HG03354 (cell line): Measurements from ENCODE around the gene CCDC3.
"Not testable (repeated sequence)": the region's sequence is repeated elsewhere in the genome, so short reads cannot be mapped to it uniquely, and the experiment has no call there.

Experiments
- ATAC-seq: cut with Tn5 transposase; IDR thresholded peaks from one replicate; pipeline ENCODE4 v1.9.1; 2021; ENCODE audit warnings: mild to moderate bottlenecking; ENCODE audit not compliant: unreplicated experiment, poor library complexity, severe bottlenecking

CCDC3 gene

DNA sequence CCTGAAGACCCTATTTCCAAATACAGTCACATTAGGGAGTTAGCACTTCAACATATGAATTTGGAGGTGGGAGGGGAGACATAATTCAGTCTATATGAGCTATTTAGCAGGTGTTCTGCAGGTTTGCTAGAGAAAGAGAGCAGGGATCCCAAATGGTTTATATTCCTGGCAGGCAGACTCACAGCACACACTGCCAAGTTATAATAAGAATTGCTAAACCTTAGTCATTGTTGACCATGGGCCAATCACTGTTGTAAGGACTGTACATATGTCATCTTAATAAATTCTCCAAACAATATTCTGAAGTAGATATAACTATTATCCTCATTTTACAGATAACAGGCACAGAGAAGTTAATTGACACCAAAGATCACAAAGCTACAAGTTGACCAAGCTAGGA lies 1.5 kb upstream of the CCDC3 start:
- ATAC-seq = no peak

DNA sequence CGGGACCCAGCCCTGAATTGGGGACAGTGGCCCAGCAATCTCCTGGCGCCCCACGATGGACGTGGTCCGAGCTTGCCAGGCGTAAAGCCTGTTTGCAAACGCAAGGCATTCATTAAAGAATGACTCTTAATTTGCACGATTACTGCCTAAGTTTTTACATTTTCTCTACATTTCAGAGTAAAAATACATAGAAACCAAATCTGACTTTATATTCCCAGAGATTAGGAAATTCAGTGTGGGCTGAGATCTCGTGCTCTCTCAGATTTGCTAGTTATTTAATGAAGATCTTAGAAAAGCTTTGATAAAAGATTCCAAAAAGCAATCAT lies 337 bp upstream of the CCDC3 start:
- no peak for ATAC-seq

DNA sequence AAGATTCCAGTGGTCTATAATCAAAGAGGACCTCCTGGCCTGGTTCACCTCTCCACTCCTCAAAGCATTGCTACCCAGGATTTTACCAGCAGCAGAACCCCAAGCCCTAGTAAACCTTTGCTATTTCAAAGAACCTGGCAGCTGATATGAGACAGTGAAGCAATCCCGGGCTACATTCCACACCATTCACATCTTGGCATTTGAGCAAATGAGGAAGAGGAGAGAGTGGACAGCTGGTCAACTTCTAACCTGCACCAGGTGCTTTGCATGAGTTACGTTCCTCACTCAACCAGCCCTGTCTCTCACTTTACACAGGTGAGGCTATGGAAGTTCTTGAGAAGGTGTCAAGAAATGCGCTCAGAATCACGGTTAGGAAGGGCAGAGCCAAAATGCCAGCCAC lies 1.1 kb downstream of the CCDC3 start:
- no peak for ATAC-seq

DNA sequence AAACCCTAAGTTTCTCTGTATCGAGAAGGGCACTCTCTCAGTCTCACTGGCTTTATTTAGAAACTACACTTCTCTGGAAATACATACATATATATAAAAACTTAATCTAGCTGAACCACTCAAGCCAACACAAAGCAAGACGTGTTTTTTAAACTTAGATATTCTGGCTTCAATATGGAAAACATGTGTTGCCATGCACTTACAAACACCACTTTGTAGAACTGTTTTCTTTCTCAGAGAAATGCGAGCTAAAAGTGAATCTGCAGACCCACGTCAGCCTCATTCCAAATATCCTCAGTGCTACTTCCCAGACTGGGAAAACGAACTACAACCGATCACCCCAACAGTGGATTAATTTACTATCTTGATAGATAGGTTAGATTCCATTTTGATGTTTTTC lies 1.7 kb downstream of the CCDC3 start:
- no peak for ATAC-seq

DNA sequence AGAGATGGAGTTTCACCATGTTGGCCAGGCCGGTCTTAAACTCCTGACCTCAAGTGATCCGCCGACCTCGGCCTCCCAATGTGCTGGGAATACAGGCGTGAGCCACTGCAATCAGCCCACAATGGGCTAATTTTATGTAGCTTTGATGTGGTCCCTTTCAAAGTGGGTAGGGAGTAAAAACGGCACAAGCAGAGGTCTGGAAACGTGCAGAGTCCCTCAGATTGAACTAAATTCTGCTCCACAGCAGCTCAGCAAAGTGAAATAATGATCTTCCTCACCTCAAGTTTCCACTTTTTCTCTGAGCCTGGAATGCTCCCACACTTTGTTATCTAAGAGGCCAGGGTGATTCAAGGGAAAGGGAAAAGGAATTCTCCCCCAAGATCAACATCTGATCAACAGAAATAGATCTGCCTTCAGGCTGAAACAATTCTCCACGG lies 6.1 kb downstream of the CCDC3 start:
- ATAC-seq = no peak

DNA sequence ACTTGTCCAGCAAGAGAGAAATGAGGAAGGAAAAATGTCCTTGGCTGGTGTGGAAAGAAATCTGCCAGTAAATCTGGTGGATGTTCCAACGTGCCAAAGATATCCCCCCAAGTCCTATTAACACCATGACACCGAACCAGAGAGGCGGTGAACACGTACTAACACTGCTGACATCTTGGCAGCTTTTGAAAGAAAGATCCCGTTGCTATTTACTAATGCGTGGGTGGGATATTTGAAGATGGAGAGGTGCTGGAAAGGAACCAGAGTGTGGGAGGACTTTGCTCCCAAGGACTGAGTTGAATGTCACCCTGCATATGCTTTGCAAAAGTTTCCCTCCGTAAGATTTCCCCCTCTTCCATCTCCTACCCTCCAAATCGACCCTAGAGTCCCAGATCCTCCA lies 7.9 kb downstream of the CCDC3 start:
- ATAC-seq = no peak

DNA sequence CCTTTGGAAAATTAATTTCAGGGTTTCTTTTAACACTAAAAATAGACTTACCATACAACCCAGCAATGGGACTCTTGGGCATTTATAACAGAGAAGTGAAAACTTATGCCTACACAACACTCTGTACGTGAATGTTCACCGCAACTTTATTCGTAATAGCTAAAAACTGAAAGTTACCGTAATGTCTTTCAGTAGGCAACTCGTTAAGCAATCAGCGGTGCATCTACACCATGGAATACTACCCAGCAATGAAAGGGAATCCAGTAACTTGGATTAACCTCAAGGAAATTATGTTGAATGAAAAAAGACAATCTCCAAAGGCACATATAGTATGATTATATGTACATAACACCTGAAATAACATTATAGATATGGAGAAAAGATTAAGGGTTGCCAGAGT lies 16.2 kb downstream of the CCDC3 start:
- no peak for ATAC-seq

DNA sequence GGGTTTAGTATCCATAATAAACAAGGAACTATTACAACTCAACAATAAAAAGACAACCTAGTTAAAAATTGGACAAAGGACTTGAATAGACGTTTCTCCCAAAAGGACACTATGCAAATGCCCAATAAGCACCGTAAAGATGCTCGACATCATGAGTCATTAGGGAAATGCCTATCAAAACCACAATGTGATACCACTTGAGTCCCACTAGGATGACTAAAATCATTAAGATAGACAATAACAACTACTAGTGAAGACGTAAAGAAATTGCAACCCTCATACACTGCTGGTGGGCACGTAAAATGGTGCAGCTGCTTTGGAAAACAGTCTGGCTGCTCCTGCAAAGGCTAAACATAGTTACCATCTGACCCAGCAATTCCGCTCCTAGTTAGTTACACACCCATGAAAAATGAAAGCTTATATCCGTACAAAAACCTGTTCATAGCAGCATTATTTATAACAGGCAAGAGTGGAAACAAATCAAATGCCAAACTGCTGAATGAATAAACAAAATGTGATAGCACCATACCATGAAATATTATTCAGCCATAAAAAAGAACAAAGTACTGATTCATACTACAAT lies 17.3 kb downstream of the CCDC3 start:
- ATAC-seq = no peak

DNA sequence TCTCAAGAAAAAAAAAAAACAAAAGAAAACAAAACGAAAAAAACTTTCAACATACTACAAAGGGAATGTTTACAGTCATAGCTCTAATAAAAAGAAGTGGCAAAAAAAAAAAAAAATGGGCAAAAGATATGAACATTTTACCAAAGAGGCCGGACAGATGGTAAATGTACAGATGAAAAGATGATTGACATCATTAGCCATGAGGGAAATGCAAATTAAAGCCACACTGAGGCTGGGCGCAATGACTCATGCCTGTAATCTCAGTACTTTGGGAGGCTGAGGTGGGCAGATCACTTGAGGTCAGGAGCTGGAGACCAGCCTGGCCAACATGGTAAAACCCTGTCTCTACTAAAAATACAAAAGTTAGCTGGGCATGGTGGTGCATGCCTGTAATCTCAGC lies 17.9 kb downstream of the CCDC3 start:
- ATAC-seq = not testable (repeated sequence)

DNA sequence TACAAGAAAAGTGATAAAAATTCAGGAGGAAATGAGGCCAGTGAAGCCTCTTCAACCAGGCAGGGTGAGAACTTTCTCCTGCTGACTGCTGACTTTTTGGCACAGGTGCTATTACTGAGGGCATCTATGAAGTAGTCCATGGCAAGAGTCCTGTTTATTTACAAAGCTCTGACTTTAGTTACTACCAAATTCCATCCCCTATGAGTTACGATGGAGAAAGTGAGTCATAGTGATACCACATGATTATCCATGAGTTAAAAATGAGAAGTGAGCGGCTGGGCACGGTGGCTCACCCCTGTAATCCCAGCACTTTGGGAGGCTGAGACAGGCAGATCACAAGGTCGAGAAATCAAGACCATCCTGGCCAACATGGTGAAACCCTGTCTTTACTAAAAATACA lies 19.9 kb downstream of the CCDC3 start:
- ATAC-seq = no peak

DNA sequence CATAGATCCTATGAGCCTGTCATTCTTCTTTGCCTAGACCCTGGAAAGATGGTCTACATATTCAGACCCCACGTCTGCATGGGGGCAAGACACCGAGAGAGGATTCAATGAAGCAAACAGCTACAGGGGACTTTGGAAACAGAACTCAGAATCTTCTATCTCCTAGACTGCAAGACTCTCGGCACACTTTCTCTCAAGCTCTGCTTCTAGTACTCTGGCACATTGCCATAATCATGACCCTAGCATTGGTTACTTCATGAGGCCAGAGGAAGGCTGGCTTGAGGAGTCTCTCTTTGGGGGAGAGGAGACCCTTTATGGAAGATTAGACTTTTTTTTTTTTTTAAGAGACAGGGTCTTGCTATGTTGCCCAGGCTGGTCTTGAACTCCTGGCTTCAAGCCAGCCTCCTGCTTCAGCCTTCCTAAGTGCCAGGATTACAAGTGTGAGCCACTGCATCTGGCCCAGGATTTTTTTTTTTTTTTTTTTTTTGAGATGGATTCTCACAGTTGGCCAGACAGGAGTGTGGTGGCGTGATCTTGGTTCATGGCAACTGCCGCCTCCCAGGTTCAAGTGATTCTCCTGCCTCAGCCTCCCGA lies 20.7 kb downstream of the CCDC3 start:
- ATAC-seq = no peak

DNA sequence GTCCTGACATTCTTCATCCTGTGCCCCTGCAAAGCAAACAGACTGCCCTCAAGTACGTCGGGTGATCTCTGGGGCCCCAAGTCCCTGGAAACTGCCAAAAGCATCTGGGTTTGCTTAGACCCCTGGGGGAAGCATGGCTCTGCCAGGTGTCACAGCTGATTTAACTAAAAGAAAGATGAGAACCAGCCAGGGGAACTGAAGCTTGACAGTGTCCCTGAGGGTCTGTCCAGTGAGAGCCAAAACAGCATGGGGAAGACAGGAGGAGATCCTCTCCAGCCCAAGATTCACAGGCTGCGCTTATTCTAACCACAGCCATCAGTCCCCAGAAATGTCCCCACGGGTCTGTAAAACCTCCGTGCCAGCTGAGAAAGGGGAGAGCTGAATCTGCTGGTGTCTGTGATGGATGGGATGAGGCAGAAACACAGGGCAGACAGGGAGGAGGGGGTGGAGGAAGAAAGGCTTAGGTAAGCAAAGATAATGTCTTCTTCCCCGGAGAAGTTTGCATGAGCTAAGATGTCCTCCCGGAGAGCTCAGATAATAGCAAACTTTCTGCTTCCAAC lies 21.3 kb downstream of the CCDC3 start:
- ATAC-seq = no peak

DNA sequence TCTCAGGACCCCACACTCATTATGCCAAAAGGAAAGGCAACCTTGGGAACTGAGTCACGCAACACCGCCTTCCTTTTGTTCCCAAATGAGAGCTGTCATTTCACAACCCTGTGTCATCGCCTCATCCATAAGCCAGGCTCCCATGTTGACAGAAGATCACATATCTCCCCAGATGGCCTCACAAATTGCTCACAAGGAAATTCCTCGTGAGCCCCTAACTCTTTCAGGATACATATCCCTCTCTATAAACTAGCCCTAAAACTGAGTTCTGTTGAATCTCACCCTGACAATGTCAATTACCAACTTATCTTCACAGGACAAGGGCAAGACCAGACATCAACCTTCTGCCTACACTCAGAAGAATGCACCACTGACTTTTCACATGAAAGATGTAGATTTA lies 22.6 kb downstream of the CCDC3 start:
- ATAC-seq = no peak

DNA sequence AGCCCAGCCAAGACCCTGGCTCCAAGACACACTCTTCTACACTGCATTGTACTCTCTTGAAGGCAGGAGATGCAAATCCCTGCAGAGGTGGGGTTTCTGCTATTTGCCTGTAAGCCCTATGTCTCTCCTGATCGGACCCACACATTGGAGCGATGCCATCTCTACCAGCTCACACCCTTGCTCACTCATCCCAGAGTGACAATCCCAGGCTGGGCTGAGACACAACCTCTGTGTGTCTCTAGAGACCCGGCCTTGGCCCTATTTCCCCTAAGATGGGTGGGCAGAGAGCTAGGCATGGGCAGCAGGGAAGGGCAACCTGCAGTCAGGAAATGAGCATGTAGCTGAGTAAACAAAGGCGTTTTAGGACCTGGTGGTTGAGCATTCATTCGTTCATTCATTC lies 25.6 kb downstream of the CCDC3 start:
- ATAC-seq = no peak

DNA sequence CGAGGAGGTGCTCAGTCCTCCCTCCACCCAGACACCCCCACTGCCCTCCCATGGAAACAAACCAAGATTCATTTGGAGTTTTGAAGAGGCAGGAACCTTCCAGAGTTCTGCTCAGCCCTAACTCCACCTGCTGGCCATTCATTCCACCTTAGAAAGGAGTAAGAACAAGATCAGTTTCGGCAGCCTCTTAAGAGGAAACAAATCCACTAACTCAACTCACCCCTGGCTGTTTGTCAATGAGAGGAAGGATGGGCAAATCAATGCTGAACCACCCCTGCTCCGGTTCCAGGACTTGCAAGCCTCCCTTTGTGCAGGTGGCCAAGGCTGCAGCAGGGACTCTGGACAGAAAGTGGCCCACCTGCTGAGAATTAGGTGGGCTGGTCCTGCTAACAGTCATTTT lies 26.2 kb downstream of the CCDC3 start:
- ATAC-seq = no peak

DNA sequence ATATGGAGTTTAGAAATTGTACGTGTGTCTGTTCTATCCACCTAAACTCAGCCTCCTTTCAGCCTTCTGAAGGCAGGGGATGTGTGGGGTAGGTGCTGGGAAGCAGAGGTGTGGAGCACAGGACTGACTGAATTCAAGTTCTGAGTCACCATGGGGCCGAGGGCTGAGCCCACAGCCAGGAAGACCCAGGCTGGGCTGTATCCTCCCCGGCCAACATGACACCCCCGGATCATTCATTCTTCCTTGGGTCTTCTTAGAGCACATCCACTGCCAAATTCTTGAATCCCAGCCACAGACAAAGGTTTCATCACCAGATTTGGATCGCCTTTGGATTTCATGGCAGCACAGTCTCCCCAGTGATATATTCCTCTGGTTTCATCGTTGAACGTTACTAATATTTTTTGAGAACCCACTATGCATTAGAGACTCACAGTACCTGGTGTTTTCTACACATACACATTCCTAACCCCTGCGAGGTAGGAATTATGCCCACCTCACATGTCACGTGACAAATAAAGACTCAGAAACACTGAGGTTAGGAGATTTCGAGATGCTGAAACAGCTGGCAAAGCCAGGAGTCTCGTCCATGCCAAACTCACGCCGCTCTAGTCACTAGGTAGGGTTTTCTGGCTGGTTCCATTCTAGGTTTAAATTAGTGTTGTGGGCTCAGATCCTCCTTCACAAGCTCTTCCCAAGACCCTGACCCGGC lies 26.9 kb downstream of the CCDC3 start:
- ATAC-seq = no peak

DNA sequence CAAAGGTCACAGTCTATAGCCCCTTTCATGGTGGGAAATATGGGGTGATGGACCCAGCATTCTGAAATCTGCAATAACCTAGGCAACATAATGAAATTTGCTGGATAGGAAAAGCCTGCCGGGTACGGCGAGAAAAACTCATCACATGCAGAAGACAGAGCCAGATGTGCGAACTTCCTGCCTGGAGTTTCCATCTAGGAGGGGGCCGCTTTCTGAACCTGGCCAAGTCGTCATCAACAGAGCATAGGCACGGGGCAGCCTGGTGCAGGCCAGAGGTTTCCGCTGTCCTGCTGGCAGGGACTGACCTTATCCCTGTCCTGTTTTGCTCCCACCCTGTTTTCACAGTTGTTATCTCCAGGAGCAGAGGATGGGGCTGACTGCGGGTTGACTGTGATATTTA lies 27.4 kb downstream of the CCDC3 start:
- ATAC-seq = no peak

DNA sequence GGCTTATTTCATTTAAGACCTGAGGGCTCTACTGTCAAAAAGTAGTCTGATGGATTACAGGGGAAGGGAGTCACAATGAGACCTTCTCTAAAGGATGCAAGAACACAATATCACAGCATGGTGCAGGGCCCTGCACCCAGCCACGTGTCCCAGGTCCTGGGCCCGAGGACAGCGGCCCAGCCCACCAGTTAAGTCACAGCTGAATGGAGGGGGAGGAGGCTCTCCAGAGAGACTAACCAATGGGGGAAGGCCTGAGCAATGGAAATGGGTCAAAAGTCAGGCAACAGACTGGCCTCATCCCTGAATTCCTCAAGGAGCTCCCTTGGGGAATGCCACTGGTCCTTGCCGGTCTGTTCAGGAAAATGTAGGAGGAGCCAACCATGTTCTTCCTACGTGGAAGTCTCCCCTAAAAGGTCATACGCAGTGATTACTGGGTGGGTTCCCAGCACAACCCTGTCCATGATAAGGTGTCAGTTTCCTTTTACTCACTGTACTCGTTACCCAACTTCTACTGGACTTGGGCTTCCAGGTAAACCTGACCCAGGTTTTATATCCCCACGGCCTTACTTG lies 28.3 kb downstream of the CCDC3 start:
- ATAC-seq = no peak

DNA sequence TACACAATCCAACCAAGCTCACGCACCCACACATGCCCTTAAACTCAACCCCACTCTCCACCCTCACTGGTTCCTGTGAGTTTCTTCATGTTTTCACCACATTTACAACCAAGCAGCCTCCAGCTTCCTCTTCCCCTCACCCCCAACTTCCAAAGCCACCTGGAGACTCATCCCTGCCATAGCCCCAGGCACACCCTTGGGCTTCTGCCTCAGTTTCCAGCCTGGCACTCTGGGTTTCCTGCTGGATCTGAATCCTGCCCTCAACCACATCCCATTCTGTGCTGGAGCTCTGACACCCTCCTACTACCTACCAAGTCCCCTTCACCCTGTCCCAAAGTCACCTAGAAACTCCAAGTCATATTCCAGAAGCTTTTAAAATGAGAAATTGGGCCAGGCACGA lies 29.4 kb downstream of the CCDC3 start:
- ATAC-seq = no peak

DNA sequence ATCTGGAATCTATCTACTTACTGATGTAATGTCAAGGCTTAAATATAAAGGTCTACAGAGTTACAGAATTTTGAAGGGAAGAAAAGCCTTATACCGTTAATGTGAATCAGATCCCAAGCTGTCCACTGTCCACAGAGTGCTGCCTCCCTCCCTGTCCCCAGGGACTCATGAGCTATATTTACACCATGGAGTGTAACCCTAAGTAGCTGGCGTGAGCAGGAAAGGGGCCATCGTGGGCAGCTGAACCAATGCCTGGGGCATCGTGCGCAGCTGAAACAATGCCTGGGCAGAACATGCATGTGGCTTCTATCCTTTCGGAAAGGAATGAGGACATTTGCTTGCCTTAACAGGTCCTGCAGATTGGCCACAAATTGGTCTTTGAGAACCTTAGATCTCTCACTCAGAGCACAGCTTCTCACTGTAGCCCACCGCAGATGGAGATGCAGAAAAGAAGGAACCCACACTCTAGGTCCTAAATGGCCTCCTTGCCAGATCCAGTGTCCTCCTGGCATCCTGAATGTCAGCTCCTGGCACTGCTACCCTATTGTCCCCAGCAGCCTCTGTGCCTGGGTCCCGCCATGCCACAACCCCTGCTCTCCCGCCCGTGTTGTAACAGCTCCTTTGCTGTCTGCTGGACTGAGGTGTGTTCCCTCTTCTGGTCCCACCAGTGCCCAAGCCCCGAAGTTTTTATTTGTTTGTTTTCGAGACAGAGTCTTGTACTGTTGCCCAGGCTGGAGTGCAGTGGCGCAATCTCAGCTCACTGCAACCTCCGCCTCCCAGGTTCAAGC lies 30.3 kb downstream of the CCDC3 start:
- ATAC-seq = no peak
